Measurements from ENCODE around the gene CXorf58.

GRCh38 chrX:23930894-23931604, 23.2 kb downstream of the CXorf58 start:
- TF ChIP-seq POLR2A (IDR thresholded peaks at IDR 0.05) (no peak), CTCF (IDR thresholded peaks at IDR 0.05) (no peak)
